HL-60 (cell line): ENCODE results near the gene IGFN1.

Experiments used
- DNase-seq, 2 experiments: peaks; one replicate each; pipeline ENCODE4 v3.0.0-alpha.2; 2010 to 2020; ENCODE audit warnings: low read depth in 1 of 2, low spot score in 1 of 2
- H3K27ac ChIP-seq: fragments of 250-450 bp; sonication (Bioruptor Pico); replicated peaks from 2 replicates; pipeline ENCODE4 v1.5.1; 2020; ENCODE audit warnings: mild to moderate bottlenecking, moderate library complexity
- H3K27me3 ChIP-seq: fragments of 250-450 bp; sonication (Bioruptor Pico); 2 replicates; pipeline ENCODE4 v1.5.1; 2021; ENCODE audit warnings: mild to moderate bottlenecking, moderate library complexity; ENCODE audit not compliant: insufficient read depth, poor library complexity, severe bottlenecking
- H3K4me3 ChIP-seq: replicated peaks from 2 replicates; pipeline ENCODE4 v1.5.1; 2011; ENCODE audit warnings: mild to moderate bottlenecking, control low read depth, low read length; ENCODE audit not compliant: insufficient read depth
- CTCF ChIP-seq: IDR thresholded peaks from one replicate; pipeline ENCODE4 v1.5.1; 2011; ENCODE audit warnings: low read length, control low read depth, inconsistent platforms; ENCODE audit not compliant: insufficient read depth
- GABPA ChIP-seq: IDR thresholded peaks from 2 replicates; pipeline ENCODE4 v1.6.1; 2012; ENCODE audit warnings: low read depth
- POLR2AphosphoS5 ChIP-seq: IDR thresholded peaks from 2 replicates; pipeline ENCODE4 v1.6.1; 2012; ENCODE audit warnings: low read depth
- REST ChIP-seq: IDR thresholded peaks from 2 replicates; pipeline ENCODE4 v1.6.1; 2012; ENCODE audit warnings: low read depth; ENCODE audit not compliant: insufficient replicate concordance
- SPI1 ChIP-seq: IDR thresholded peaks from 2 replicates; pipeline ENCODE4 v1.6.1; 2012; ENCODE audit warnings: low read depth, mild to moderate bottlenecking, borderline replicate concordance

IGFN1 gene

GRCh38 chr1:201226859-201227488 is 36.4 kb downstream of the IGFN1 start:
- Histone ChIP-seq H3K27me3 (peaks cover 2% of the 10 kb centered on the region), H3K27ac (no peak overlapping the region), H3K4me3 (no peak overlapping the region)
- TF ChIP-seq REST (no peak), POLR2AphosphoS5 (no peak), GABPA (no peak), CTCF (no peak), SPI1 (no peak)
- DNase-seq, result no peak

- DNase-seq, result no peak
- Histone ChIP-seq H3K4me3 (no peak overlapping the region), H3K27ac (no peak overlapping the region), H3K27me3 (peaks cover 2% of the 10 kb centered on the region)
- no peak for TF ChIP-seq GABPA
- no peak for TF ChIP-seq REST
- TF ChIP-seq POLR2AphosphoS5, result no peak
- no peak for TF ChIP-seq SPI1
- no peak for TF ChIP-seq CTCF
Measured at GRCh38 chr1:201228011-201228983, 37.7 kb downstream of the IGFN1 start.

GRCh38 chr1:201229095-201229494 is 38.5 kb downstream of the IGFN1 start:
- TF ChIP-seq POLR2AphosphoS5 (no peak), GABPA (no peak), CTCF (no peak), SPI1 (no peak), REST (no peak)
- no peak overlapping the region for H3K4me3 ChIP-seq
- H3K27ac ChIP-seq, result no peak overlapping the region
- H3K27me3 ChIP-seq, result no peaks in the 10 kb centered on the region
- no peak for DNase-seq
